Body of pancreas (tissue), 4 donors: ENCODE measurements around the gene FLVCR1. TPM values are rescaled to one million over a fixed set of nuclear protein-coding genes. Genes with fewer than 3 reads are reported as not detected.

ENCODE experiments used
- ATAC-seq: fragments of 150-250 bp; one replicate; pipeline ENCODE4 v1.9.1; 2016
- DNase-seq, 4 donors: peaks; one replicate each; pipeline ENCODE4 v3.0.0-alpha.2; 2019
- H3K27ac ChIP-seq, 4 donors: fragments of 200-600 bp; sonication (generic); 1 replicate in 3 of 4; 2 replicates in 1 of 4; pipeline versions ENCODE4 v1.5.1 to v1.6.1; 2016 to 2019; ENCODE audit warnings: mild to moderate bottlenecking in 1 of 4, mixed read lengths in 1 of 4, moderate library complexity in 1 of 4
- H3K27me3 ChIP-seq, 2 donors: fragments of 200-600 bp; sonication (generic); one replicate each; pipeline ENCODE4 v1.6.0; 2016; ENCODE audit warnings: mild to moderate bottlenecking in 1 of 2
- H3K36me3 ChIP-seq, 2 donors: fragments of 200-600 bp; sonication (generic); replicated peaks in 1 of 2; 2 replicates each; pipeline ENCODE4 v1.5.1; 2016; ENCODE audit warnings: low read depth in 2 of 2; ENCODE audit not compliant: insufficient read depth in 1 of 2
- H3K4me1 ChIP-seq: fragments of 200-600 bp; sonication (generic); one replicate; pipeline ENCODE4 v1.6.0; 2016
- H3K4me3 ChIP-seq, 2 donors: fragments of 200-600 bp; sonication (generic); 1 replicate in 1 of 2; 2 replicates in 1 of 2; pipeline ENCODE4 v1.5.1; 2016 to 2019
- H3K9me3 ChIP-seq, 3 donors: fragments of 200-600 bp; sonication (generic); 1 replicate in 2 of 3; 2 replicates in 1 of 3; pipeline ENCODE4 v1.5.1; 2016
- CTCF ChIP-seq, 7 experiments: fragments of 450-650 bp in 4 of 7; fragments of 200-600 bp in 3 of 7; sonication (generic) in 3 of 7; IDR thresholded peaks; one replicate each; pipeline ENCODE4 v1.5.1; 2016 to 2019; ENCODE audit warnings: antibody characterized with exemption in 7 of 7
- POLR2A ChIP-seq, 3 donors: fragments of 450-650 bp; IDR thresholded peaks; one replicate each; pipeline ENCODE4 v1.6.1; 2016; ENCODE audit warnings: antibody characterized with exemption in 3 of 3, mild to moderate bottlenecking in 2 of 3
- WGBS, 2 donors: methylation state at CpG; one replicate each; pipeline ENCODE4 v1.1.5; 2017; 5-methylcytosine and 5-hydroxymethylcytosine counted together
- intact Hi-C: fragments of 100-400 bp; cut with DNase I; formaldehyde crosslinking; loops from one replicate; pipeline ENCODE4 v1.15.1; 2023
- total RNA-seq, 2 donors: library from RNA; depleted of rRNA; stranded (reverse); fragments of >200 nt; gene quantifications; one replicate each; pipeline ENCODE4 v1.1.0, GENCODE V29; 2016

Gene FLVCR1
- total RNA-seq, 2 donors from 2014 or later = 4.2 to 4.6 TPM

- intact Hi-C loops = no loop called here
- no peak for DNase-seq
- Histone ChIP-seq H3K27me3 (no peaks in the 10 kb centered on the region), H3K36me3 (no peaks in the 10 kb centered on the region), H3K27ac (no peak overlapping the region), H3K4me3 (no peak overlapping the region), H3K4me1 (no peaks in the 10 kb centered on the region), H3K9me3 (no peaks in the 10 kb centered on the region)
- no peak for ATAC-seq
- TF ChIP-seq POLR2A (IDR thresholded peaks at IDR 0.05) (no peak), CTCF (IDR thresholded peaks at IDR 0.05) (no peak)
- WGBS, 2 donors = 71 to 78% methylated on average over 5 of the region's 5 CpGs
Measured at GRCh38 chr1:212917858-212918257, 59.8 kb downstream of the FLVCR1 start.

- no peak for ATAC-seq
- Histone ChIP-seq H3K27ac (no peak overlapping the region), H3K27me3 (no peaks in the 10 kb centered on the region), H3K4me3 (no peak overlapping the region), H3K4me1 (no peaks in the 10 kb centered on the region), H3K9me3 (no peaks in the 10 kb centered on the region), H3K36me3 (no peaks in the 10 kb centered on the region)
- 58 to 96% methylated on average over 2 of the region's 2 CpGs for WGBS, 2 donors
- no peak for DNase-seq
- TF ChIP-seq POLR2A (IDR thresholded peaks at IDR 0.05) (no peak), CTCF (IDR thresholded peaks at IDR 0.05) (no peak)
- intact Hi-C loops = no loop called here
Measured at GRCh38 chr1:212918824-212919223, 60.7 kb downstream of the FLVCR1 start.

- intact Hi-C loops = no loop called here
- no peak for DNase-seq
- 49 to 50% methylated on average over 7 of the region's 7 CpGs for WGBS, 2 donors
- Histone ChIP-seq H3K27me3 (no peaks in the 10 kb centered on the region), H3K36me3 (no peaks in the 10 kb centered on the region), H3K4me3 (no peak overlapping the region), H3K9me3 (no peaks in the 10 kb centered on the region), H3K4me1 (no peaks in the 10 kb centered on the region), H3K27ac (no peak overlapping the region)
- no peak for ATAC-seq
- TF ChIP-seq POLR2A (IDR thresholded peaks at IDR 0.05) (no peak), CTCF (IDR thresholded peaks at IDR 0.05) (no peak)
Measured at GRCh38 chr1:212920246-212920645, 62.2 kb downstream of the FLVCR1 start.

GRCh38 chr1:212920896-212921295 lies 62.8 kb downstream of the FLVCR1 start:
- TF ChIP-seq CTCF (IDR thresholded peaks at IDR 0.05) (peak in 2 of 7 experiments; percentile 10 to 12), POLR2A (IDR thresholded peaks at IDR 0.05) (no peak)
- ATAC-seq (no peak), DNase-seq (no peak)
- H3K9me3 ChIP-seq = no peaks in the 10 kb centered on the region
- H3K27ac ChIP-seq = no peak overlapping the region
- H3K36me3 ChIP-seq = no peaks in the 10 kb centered on the region
- no peaks in the 10 kb centered on the region for H3K27me3 ChIP-seq
- H3K4me1 ChIP-seq = no peaks in the 10 kb centered on the region
- no peak overlapping the region for H3K4me3 ChIP-seq
- 44 to 52% methylated on average over 6 of the region's 6 CpGs for WGBS, 2 donors
- intact Hi-C loops = no loop called here

- no peak for ATAC-seq
- no peaks in the 10 kb centered on the region for H3K4me1 ChIP-seq
- DNase-seq = no peak
- no peak overlapping the region for H3K4me3 ChIP-seq
- intact Hi-C loops = no loop called here
- H3K27ac ChIP-seq = no peak overlapping the region
- no peaks in the 10 kb centered on the region for H3K9me3 ChIP-seq
- TF ChIP-seq CTCF (IDR thresholded peaks at IDR 0.05) = no peak
- TF ChIP-seq POLR2A (IDR thresholded peaks at IDR 0.05) = no peak
- no peaks in the 10 kb centered on the region for H3K27me3 ChIP-seq
- no peaks in the 10 kb centered on the region for H3K36me3 ChIP-seq
- WGBS, 2 donors = 73 to 82% methylated on average over 3 to 5 of the region's 5 CpGs
Measured at GRCh38 chr1:212922016-212922415, 63.9 kb downstream of the FLVCR1 start.
